ENCODE measurements around the gene CCDC40.

CCDC40 gene

DNA sequence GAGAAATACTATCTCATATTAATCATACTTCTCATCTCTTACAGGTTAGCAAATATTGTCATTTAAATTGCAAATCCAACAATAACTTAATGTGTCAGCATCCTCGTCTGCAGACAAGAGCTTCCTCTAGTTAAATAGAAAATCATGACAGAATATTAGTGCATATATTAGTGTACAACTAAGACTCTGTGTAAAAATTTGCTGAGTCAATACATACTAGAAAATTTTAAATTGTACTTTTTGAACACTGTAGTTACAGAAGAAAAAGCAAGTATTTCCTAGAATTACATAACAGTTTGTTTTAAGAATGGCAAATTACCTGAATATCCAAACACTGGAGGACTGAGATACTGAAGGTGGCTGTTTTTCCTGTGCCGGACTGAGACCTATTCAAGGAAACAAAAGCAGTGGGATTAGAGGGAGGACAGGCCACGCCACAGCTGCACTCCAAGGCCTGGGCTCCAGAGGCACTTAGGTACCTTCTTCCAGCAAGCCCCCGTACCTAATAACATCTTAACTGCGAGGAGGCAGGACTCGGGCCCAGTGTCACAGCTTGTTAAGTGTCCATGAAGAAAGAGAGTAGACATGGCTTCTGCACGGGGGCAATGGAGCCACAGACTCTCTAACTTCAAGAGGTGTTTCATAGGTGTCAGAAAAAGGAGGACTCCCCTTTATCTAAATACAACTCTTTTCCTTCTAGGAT, 105.2 kb downstream of the CCDC40 start:
- no peak for DNase-seq (ENCODE audit: low read depth in 2 of 2)

DNA sequence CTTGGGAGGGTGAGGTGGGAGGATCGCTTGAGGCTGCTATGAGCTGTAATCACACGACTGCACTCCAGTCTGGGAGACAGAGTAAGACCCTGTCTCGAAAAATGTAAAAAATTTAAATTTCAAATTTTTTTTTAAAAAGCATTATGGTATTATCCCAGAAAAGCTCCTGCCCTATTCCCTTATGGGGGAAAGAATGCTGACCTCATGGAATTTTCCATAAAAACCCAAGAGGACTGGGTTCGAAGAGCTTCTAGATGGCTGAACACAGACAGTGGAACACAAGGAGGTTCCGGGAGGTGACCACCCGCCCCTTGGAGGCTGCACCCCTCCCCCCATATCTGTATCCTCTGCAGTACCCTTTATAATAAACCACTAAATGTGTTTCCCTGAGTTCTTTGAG, 106.5 kb downstream of the CCDC40 start:
- DNase-seq (ENCODE audit: low read depth in 2 of 2), result no peak

DNA sequence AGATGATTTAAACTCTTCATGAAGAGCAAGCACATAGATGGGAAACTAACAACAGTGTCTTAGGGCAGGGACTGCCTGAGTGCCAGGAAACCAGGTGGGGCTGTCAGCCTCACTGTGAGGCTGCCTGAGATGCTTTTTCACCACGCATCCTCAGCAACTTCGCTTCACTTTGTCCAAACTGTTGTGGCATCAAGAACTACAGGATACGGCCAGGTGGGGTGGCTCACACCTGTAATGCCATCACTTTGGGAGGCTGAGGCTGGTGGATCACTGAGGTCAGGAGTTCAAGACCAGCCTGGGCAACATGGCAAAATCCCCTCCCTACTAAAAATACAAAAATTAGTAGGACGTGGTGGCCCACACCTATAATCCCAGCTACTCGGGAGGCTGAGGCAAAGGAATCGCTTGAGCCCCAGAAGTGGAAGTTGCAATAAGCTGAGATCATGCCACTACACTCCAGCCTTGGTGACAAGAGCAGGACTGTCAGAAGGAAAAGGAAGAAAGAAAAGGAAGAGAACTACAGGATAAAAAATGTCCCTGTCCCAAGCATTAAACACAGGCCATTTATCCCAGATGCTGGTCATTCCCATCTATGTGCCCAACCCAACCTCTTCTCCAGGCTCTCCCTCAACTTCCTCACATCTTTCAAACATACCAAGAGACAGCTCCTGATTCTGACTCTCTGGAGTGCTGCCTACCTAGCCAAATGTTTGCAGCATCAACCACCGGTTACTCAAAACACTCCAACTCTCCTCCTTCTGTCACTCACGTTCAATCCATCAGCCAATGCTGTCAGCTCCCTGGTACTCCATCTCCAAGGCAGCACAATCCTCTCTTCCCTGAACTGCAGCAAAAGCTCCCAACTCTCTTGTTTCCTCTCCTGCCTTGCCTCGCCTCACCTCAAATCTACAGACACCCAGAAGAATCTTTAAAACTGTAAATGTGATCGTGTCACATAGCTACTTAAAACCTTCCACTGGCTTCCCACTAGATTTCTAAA, 108.9 kb downstream of the CCDC40 start:
- DNase-seq (ENCODE audit: low read depth in 2 of 2), result no peak

DNA sequence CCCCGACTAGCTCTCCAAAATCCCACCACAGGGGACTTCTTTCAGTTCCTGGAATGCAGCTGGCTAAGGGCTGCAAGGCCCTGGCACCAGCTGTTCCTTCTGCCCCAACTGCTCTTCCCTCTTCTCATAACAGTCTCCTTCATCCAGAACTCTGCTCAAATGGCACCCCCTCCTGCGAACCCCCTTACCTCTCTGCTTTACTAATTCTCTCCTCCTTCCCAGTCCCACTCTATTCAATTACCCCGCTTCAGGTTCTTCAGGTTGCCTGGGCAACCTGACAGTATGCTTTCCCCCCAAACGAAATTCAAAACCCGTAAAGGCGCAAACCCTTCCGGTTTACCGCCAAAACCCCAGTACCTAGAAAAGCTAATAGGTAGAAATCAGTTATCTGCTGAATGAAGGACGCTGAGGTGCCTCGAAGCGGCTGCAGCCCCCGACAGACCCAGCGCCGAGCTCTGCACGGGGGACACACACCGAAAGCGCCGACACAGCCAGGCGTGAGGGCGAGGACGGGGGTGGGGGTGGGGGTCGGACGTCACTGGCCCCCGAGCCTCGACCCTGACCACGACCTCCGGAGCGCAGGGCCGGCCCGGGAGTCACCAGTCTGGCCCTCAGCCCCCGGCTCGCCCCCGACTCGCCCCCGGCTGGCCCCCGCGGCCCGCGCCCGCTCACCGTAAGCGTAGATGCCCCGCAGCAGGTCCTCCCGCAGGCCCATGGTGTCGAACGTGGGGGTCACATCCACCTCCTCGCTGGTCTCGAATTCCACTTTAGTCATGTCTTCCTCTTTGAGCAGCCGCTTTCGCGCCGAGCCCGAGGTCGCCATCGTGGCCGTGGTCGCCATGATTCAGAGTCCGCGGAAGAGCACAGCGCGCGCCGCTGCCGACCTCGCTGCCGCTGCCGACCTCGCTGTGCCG, 109.9 kb downstream of the CCDC40 start:
- no peak for DNase-seq (ENCODE audit: low read depth in 2 of 2)

DNA sequence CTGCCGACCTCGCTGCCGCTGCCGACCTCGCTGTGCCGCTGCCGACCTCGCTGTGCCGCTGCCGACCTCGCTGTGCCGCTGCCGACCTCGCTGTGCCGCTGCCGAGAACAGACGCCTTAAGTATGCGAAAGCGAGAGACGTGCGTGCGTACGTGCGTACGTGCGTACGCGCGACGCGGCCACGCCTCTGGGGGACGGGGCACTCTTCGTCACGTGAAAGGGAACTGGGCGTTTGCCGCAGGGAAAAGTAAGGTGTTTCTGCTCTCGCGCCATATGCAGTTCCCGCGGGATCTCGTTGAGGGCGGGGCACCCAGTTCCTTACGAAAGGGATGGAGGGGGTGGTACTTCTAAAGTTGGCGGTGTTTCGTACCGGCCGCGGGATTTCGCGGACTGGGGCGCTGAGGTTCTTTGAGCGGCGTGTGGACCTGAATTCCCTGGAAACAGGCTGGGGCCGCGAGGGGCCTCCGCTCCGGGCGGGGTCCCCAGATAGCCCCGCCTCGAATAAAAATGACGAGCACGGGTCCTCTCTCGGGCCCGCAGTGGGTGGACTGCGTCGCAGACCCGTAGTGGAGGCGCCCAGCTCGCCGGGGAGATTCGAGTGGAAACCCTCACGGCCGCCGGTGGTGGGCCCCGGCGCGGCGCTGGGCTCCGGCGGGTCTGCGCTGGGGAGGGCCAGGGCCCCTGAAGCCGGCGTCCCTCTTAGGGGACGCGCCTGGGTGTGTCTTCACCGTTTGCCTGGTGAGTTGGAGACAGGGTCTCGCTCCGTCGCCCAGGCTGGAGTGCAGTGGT, 110.8 kb downstream of the CCDC40 start, which contains the start of gene EIF4A3:
EIF4A3 (minus strand) TSS at position 94 of the 788 bp plus-strand sequence. CDS start 167 bp downstream, outside the sequence.
- DNase-seq (ENCODE audit: low read depth in 2 of 2), result peak; percentile 92 to 95

Data from activated CD4-positive, alpha-beta T cell treated with anti-CD3 and anti-CD28 coated beads for 24 hours (primary cell).